Measurements from ENCODE around the gene CNST.

Gene CNST

DNA sequence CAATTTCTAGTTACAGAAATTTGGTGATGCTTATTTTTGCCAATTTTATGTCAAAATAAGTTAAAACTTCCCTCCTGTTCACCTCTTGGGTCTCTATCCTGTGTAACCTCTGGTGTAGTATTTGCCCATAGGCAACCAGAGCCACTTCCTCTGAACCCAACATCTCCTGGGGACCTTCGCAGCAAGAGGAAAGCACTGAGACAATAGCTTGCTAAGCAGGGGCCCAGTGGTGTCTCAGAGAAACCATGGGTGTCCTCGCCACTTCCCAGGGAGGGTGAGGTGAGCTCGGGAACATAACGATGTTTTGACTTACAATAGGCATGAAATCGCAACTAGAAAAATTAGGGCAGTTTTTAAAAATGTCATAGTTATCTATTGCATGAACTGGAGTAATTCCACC is 101.5 kb downstream of the CNST start:
- TF ChIP-seq CTCF (conservative IDR thresholded peaks at IDR 0.05; ENCODE audit: low read depth, low read length) = no peak
- H3K4me3 ChIP-seq (ENCODE audit: low read depth, low read length) = no peak overlapping the region
- DNase-seq (ENCODE audit: low read depth) = no peak

GRCh38 chr1:246669659-246670058 is 103.4 kb downstream of the CNST start:
- no peak for DNase-seq (ENCODE audit: low read depth)
- no peak for TF ChIP-seq CTCF (conservative IDR thresholded peaks at IDR 0.05; ENCODE audit: low read depth, low read length)
- no peak overlapping the region for H3K4me3 ChIP-seq (ENCODE audit: low read depth, low read length)

DNA sequence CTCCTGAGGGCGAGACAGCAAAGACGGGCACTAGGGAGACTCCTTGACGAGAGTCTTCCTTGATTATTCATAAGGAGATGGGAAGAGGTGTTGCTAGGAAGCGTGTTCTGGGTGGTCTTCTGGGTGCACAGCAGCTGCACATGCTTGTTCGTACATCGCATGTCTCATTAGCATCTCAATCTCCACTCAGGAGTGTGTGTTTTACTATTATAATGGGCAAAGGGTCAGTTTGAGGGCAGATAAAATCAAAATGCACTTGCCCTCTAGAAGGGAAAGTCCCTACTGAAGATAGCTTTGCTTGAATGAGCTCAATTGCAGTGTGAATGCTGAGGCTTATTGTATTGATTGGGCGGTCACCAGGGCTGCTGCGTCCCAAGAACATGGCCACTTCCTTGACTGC is 107.8 kb downstream of the CNST start:
- TF ChIP-seq CTCF (conservative IDR thresholded peaks at IDR 0.05; ENCODE audit: low read depth, low read length) = no peak
- H3K4me3 ChIP-seq (ENCODE audit: low read depth, low read length) = no peak overlapping the region
- no peak for DNase-seq (ENCODE audit: low read depth)

DNA sequence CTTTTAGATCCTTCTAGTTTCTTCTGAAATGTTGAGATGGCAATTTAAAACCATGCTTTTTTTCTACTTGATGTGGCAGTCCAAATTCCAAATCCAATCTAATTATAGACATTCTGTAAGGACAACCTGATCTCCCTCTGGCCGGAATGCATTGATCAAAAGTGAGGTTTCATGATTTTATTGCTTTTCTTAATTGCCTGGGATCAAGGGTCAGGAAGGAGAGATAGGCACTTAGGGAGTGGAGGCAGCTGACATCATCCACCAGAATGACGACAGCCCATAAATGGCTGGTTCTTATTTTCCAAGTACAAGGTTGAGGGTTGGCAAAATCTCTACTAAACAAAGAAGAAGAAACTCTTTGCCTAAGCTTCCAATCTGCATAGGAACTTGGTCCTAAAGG is 111.6 kb downstream of the CNST start:
- TF ChIP-seq CTCF (conservative IDR thresholded peaks at IDR 0.05; ENCODE audit: low read depth, low read length) = no peak
- no peak overlapping the region for H3K4me3 ChIP-seq (ENCODE audit: low read depth, low read length)
- DNase-seq (ENCODE audit: low read depth) = no peak

GRCh38 chr1:246678816-246679793 is 112.8 kb downstream of the CNST start:
- no peak for TF ChIP-seq CTCF (conservative IDR thresholded peaks at IDR 0.05; ENCODE audit: low read depth, low read length)
- H3K4me3 ChIP-seq (ENCODE audit: low read depth, low read length) = no peak overlapping the region
- no peak for DNase-seq (ENCODE audit: low read depth)

DNA sequence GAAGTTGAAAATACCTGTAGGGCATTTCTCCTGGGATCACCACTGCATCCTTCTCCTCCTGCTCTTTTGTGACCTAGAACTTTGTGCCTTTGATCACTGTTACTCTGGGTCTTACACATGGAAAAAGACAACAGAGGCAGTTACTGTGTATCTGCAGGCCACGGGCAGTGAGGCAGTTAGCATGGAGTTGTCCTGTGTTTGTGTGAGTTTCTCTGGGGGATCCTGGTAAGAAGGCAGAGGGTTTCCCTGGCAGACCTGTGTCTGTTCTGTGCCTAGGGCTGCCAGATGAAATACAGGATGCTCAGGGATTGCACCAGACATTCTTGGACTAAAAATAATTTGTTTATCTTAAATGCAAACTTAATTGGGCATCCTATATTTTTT is 113.5 kb downstream of the CNST start:
- no peak overlapping the region for H3K4me3 ChIP-seq (ENCODE audit: low read depth, low read length)
- no peak for TF ChIP-seq CTCF (conservative IDR thresholded peaks at IDR 0.05; ENCODE audit: low read depth, low read length)

DNA sequence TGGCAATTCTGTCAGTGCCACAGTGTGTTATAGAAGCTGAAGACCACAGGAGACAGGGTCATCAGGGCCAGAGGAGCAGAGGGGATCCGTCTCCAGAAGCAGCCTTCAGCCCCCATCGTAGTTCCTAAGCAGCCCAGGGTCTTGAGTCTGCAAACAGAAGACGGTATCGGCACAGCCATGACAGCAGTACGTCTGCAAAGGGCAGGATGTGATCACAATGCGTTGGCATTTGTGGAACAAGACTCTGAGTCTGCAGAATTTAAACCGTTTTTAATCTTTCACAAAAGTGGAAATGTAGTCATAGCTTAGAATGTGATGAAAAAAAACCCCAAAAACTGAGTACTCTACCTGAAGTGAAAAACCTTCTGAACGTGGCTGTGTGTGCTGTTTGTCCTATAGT is 113.9 kb downstream of the CNST start:
- H3K4me3 ChIP-seq (ENCODE audit: low read depth, low read length) = no peak overlapping the region
- no peak for DNase-seq (ENCODE audit: low read depth)
- no peak for TF ChIP-seq CTCF (conservative IDR thresholded peaks at IDR 0.05; ENCODE audit: low read depth, low read length)

More for the DNA sequence above, 113.5 kb downstream of the CNST start:
- no peak for DNase-seq (ENCODE audit: low read depth)
